Thoracic aorta (tissue), 2 donors: ENCODE data around the gene NOS1. TPM values are rescaled to one million over a fixed set of nuclear protein-coding genes. Genes with fewer than 3 reads are reported as not detected.

ENCODE experiments used
- ATAC-seq: fragments of 150-250 bp; one replicate; pipeline ENCODE4 v1.8.0; 2017; ENCODE audit warnings: low read depth; ENCODE audit not compliant: insufficient number of reproducible peaks, low FRiP score
- DNase-seq: peaks from one replicate; pipeline ENCODE4 v3.0.0-alpha.2; 2020; ENCODE audit warnings: low spot score
- H3K27ac ChIP-seq, 2 donors: fragments of 200-600 bp; sonication (generic); 1 replicate in 1 of 2; 2 replicates in 1 of 2; pipeline ENCODE4 v1.5.1; 2016; ENCODE audit warnings: mild to moderate bottlenecking in 2 of 2, moderate library complexity in 2 of 2
- H3K27me3 ChIP-seq: fragments of 200-600 bp; sonication (generic); replicated peaks from 2 replicates; pipeline ENCODE4 v1.6.0; 2016; ENCODE audit warnings: mild to moderate bottlenecking; ENCODE audit not compliant: insufficient read depth
- H3K36me3 ChIP-seq: fragments of 200-600 bp; sonication (generic); one replicate; pipeline ENCODE4 v1.5.1; 2016
- H3K4me1 ChIP-seq, 2 donors: fragments of 200-600 bp; sonication (generic); 1 replicate in 1 of 2; 2 replicates in 1 of 2; pipeline versions ENCODE4 v1.5.1 to v1.6.0; 2016; ENCODE audit warnings: low read depth in 2 of 2, mild to moderate bottlenecking in 1 of 2; ENCODE audit not compliant: control insufficient read depth in 1 of 2
- H3K4me3 ChIP-seq: fragments of 200-600 bp; sonication (generic); 2 replicates; pipeline ENCODE4 v1.5.1; 2016; ENCODE audit warnings: mild to moderate bottlenecking
- H3K9me3 ChIP-seq: fragments of 200-600 bp; sonication (generic); 2 replicates; pipeline ENCODE4 v1.5.1; 2016
- CTCF ChIP-seq: fragments of 200-600 bp; sonication (generic); IDR thresholded peaks from one replicate; pipeline ENCODE4 v1.5.1; 2019; ENCODE audit warnings: antibody characterized with exemption
- total RNA-seq, 2 donors: library from RNA; depleted of rRNA; stranded (reverse); fragments of >200 nt; gene quantifications; one replicate each; pipeline versions ENCODE4 v1.1.0 to v1.2.3, GENCODE V29; 2016

The NOS1 gene
- total RNA-seq, 2 donors from 2014 or later, result 0.07 to 0.14 TPM

- ATAC-seq, result no peak
- Histone ChIP-seq H3K4me3 (no peak overlapping the region), H3K4me1 (no peaks in the 10 kb centered on the region), H3K27me3 (peaks cover 4% of the 10 kb centered on the region), H3K27ac (no peak overlapping the region), H3K36me3 (no peaks in the 10 kb centered on the region), H3K9me3 (no peaks in the 10 kb centered on the region)
- TF ChIP-seq CTCF, result no peak
- no peak for DNase-seq
Observed at GRCh38 chr12:117361905-117362304, 479 bp upstream of the NOS1 start.

GRCh38 chr12:117360551-117361346 lies 677 bp downstream of the NOS1 start:
- DNase-seq (no peak), ATAC-seq (no peak)
- H3K36me3 ChIP-seq, result no peaks in the 10 kb centered on the region

GRCh38 chr12:117360222-117360550 lies 1.2 kb downstream of the NOS1 start:
- peaks cover 4% of the 10 kb centered on the region for H3K27me3 ChIP-seq
- no peak for TF ChIP-seq CTCF
- no peaks in the 10 kb centered on the region for H3K9me3 ChIP-seq
- no peak for DNase-seq
- no peak overlapping the region for H3K27ac ChIP-seq
- ATAC-seq, result no peak
- no peak overlapping the region for H3K4me3 ChIP-seq
- no peaks in the 10 kb centered on the region for H3K4me1 ChIP-seq
- H3K36me3 ChIP-seq, result no peaks in the 10 kb centered on the region

More at GRCh38 chr12:117360551-117361346, 677 bp downstream of the NOS1 start:
- TF ChIP-seq CTCF, result no peak
- Histone ChIP-seq H3K27ac (no peak overlapping the region), H3K4me3 (no peak overlapping the region), H3K9me3 (no peaks in the 10 kb centered on the region), H3K27me3 (peaks cover 4% of the 10 kb centered on the region), H3K4me1 (no peaks in the 10 kb centered on the region)

- DNase-seq, result no peak
- no peak for ATAC-seq
- H3K4me1 ChIP-seq, result no peaks in the 10 kb centered on the region
- H3K36me3 ChIP-seq, result no peaks in the 10 kb centered on the region
- no peaks in the 10 kb centered on the region for H3K9me3 ChIP-seq
- H3K27ac ChIP-seq, result no peak overlapping the region
- H3K27me3 ChIP-seq, result peaks cover 4% of the 10 kb centered on the region
- no peak overlapping the region for H3K4me3 ChIP-seq
- no peak for TF ChIP-seq CTCF
Observed at GRCh38 chr12:117359029-117359845, 2.2 kb downstream of the NOS1 start.

- ATAC-seq (no peak), DNase-seq (no peak)
- Histone ChIP-seq H3K9me3 (no peaks in the 10 kb centered on the region), H3K27me3 (no peaks in the 10 kb centered on the region), H3K27ac (no peak overlapping the region), H3K4me3 (no peak overlapping the region), H3K4me1 (no peaks in the 10 kb centered on the region), H3K36me3 (no peaks in the 10 kb centered on the region)
- no peak for TF ChIP-seq CTCF
Observed at GRCh38 chr12:117356048-117356447, 5.4 kb downstream of the NOS1 start.
